Skeletal muscle satellite cell (primary cell): Measurements from ENCODE around the gene ACTRT3.

Experiments
- H3K27me3 ChIP-seq: 2 replicates; pipeline ENCODE4 v1.7.0; 2013; ENCODE audit warnings: low read length; ENCODE audit not compliant: control insufficient read depth, insufficient read depth
- H3K36me3 ChIP-seq: 2 replicates; pipeline ENCODE4 v1.7.0; 2013; ENCODE audit warnings: mild to moderate bottlenecking, control low read depth, low read length; ENCODE audit not compliant: insufficient read depth
- H3K4me1 ChIP-seq: 2 replicates; pipeline ENCODE4 v1.7.0; 2013; ENCODE audit warnings: low read length; ENCODE audit not compliant: control insufficient read depth, insufficient read depth
- H3K4me2 ChIP-seq: 2 replicates; pipeline ENCODE4 v1.7.0; 2013; ENCODE audit warnings: mild to moderate bottlenecking, low read length
- H3K4me3 ChIP-seq: 2 replicates; pipeline ENCODE4 v1.7.0; 2013; ENCODE audit warnings: low read length
- H3K9ac ChIP-seq: 2 replicates; pipeline ENCODE4 v1.7.0; 2013; ENCODE audit warnings: mild to moderate bottlenecking, low read depth, low read length, moderate library complexity
- H3K9me3 ChIP-seq: replicated peaks from 2 replicates; pipeline ENCODE4 v1.7.0; 2013; ENCODE audit warnings: mild to moderate bottlenecking, control low read depth, low read length

ACTRT3 gene

GRCh38 chr3:169790687-169791429, 21.5 kb upstream of the ACTRT3 start:
- Histone ChIP-seq H3K4me2 (no peak overlapping the region), H3K4me3 (no peak overlapping the region), H3K9ac (no peak overlapping the region), H3K36me3 (peaks cover 54% of the 10 kb centered on the region), H3K9me3 (no peaks in the 10 kb centered on the region), H3K4me1 (no peaks in the 10 kb centered on the region), H3K27me3 (no peaks in the 10 kb centered on the region)

GRCh38 chr3:169790219-169790618, 20.9 kb upstream of the ACTRT3 start:
- Histone ChIP-seq H3K9me3 (no peaks in the 10 kb centered on the region), H3K4me1 (no peaks in the 10 kb centered on the region), H3K4me2 (no peak overlapping the region), H3K36me3 (peaks cover 61% of the 10 kb centered on the region), H3K9ac (no peak overlapping the region), H3K27me3 (no peaks in the 10 kb centered on the region), H3K4me3 (no peak overlapping the region)

- Histone ChIP-seq H3K9me3 (no peaks in the 10 kb centered on the region), H3K9ac (no peak overlapping the region), H3K4me3 (no peak overlapping the region), H3K4me2 (no peak overlapping the region), H3K36me3 (peaks cover 82% of the 10 kb centered on the region), H3K4me1 (no peaks in the 10 kb centered on the region), H3K27me3 (no peaks in the 10 kb centered on the region)
Observed at GRCh38 chr3:169787791-169788190, 18.4 kb upstream of the ACTRT3 start.

GRCh38 chr3:169787120-169787519, 17.8 kb upstream of the ACTRT3 start:
- Histone ChIP-seq H3K4me1 (no peaks in the 10 kb centered on the region), H3K9ac (no peak overlapping the region), H3K36me3 (peaks cover 82% of the 10 kb centered on the region), H3K4me3 (no peak overlapping the region), H3K27me3 (no peaks in the 10 kb centered on the region), H3K4me2 (no peak overlapping the region), H3K9me3 (no peaks in the 10 kb centered on the region)

- Histone ChIP-seq H3K4me2 (no peak overlapping the region), H3K9ac (no peak overlapping the region), H3K9me3 (no peaks in the 10 kb centered on the region), H3K4me1 (no peaks in the 10 kb centered on the region), H3K27me3 (no peaks in the 10 kb centered on the region), H3K36me3 (peaks cover 80% of the 10 kb centered on the region), H3K4me3 (no peak overlapping the region)
Observed at GRCh38 chr3:169781209-169781855, 12.0 kb upstream of the ACTRT3 start.

GRCh38 chr3:169780742-169781141, 11.4 kb upstream of the ACTRT3 start:
- H3K27me3 ChIP-seq = no peaks in the 10 kb centered on the region
- H3K36me3 ChIP-seq = peaks cover 77% of the 10 kb centered on the region
- H3K9me3 ChIP-seq = no peaks in the 10 kb centered on the region
- H3K4me3 ChIP-seq = no peak overlapping the region
- H3K9ac ChIP-seq = no peak overlapping the region
- H3K4me2 ChIP-seq = no peak overlapping the region
- no peaks in the 10 kb centered on the region for H3K4me1 ChIP-seq

- H3K9ac ChIP-seq = no peak overlapping the region
- peaks cover 6% of the 10 kb centered on the region for H3K4me1 ChIP-seq
- H3K27me3 ChIP-seq = no peaks in the 10 kb centered on the region
- no peak overlapping the region for H3K4me3 ChIP-seq
- no peaks in the 10 kb centered on the region for H3K9me3 ChIP-seq
- no peak overlapping the region for H3K4me2 ChIP-seq
- peaks cover 61% of the 10 kb centered on the region for H3K36me3 ChIP-seq
Observed at GRCh38 chr3:169777822-169778221, 8.5 kb upstream of the ACTRT3 start.

- peaks cover 33% of the 10 kb centered on the region for H3K36me3 ChIP-seq
- H3K4me1 ChIP-seq = peaks cover 6% of the 10 kb centered on the region
- H3K4me3 ChIP-seq = peak overlapping the region; percentile 90
- peak overlapping the region; percentile 91 for H3K4me2 ChIP-seq
- H3K9ac ChIP-seq = peak overlapping the region; percentile 96
- H3K9me3 ChIP-seq = no peaks in the 10 kb centered on the region
- no peaks in the 10 kb centered on the region for H3K27me3 ChIP-seq
Observed at GRCh38 chr3:169774186-169774585, 4.8 kb upstream of the ACTRT3 start.

- Histone ChIP-seq H3K36me3 (peaks cover 26% of the 10 kb centered on the region), H3K9ac (peak within 1 kb of the TSS; percentile 96)
Observed at GRCh38 chr3:169772897-169773816, 3.8 kb upstream of the ACTRT3 start, which contains the start of gene MYNN. TSS of gene MYNN (plus strand) at chr3:169773396. CDS start at chr3:169774296, 900 bp downstream.

GRCh38 chr3:169772305-169772896, 3.0 kb upstream of the ACTRT3 start:
- H3K9me3 ChIP-seq = no peaks in the 10 kb centered on the region
- H3K4me3 ChIP-seq = peak overlapping the region; percentile 90

More at GRCh38 chr3:169772897-169773816, 3.8 kb upstream of the ACTRT3 start, which contains the start of gene MYNN:
- Histone ChIP-seq H3K27me3 (no peaks in the 10 kb centered on the region), H3K4me2 (peak within 1 kb of the TSS; percentile 91), H3K4me1 (peaks cover 6% of the 10 kb centered on the region), H3K4me3 (peak within 1 kb of the TSS; percentile 90), H3K9me3 (no peaks in the 10 kb centered on the region)

More at GRCh38 chr3:169772305-169772896, 3.0 kb upstream of the ACTRT3 start:
- H3K9ac ChIP-seq = peak overlapping the region; percentile 96
- H3K27me3 ChIP-seq = no peaks in the 10 kb centered on the region
- H3K4me2 ChIP-seq = peak overlapping the region; percentile 91
- H3K36me3 ChIP-seq = peaks cover 21% of the 10 kb centered on the region
- H3K4me1 ChIP-seq = peaks cover 6% of the 10 kb centered on the region
